ENCODE data around the gene ACY1.
A peak's percentile ranks its signal among the peaks of the same experiment; 100 is the strongest.

Gene ACY1

GRCh38 chr3:51942603-51943450, 40.5 kb upstream of the ACY1 start:
- H3K4me3 ChIP-seq (ENCODE audit: low read length) = peak overlapping the region; percentile 66
- no peak for TF ChIP-seq CTCF (conservative IDR thresholded peaks at IDR 0.05; ENCODE audit: low read length)
- peak; percentile 69 for DNase-seq (ENCODE audit: low read depth)

GRCh38 chr3:51943451-51944391, 39.6 kb upstream of the ACY1 start:
- TF ChIP-seq CTCF (conservative IDR thresholded peaks at IDR 0.05; ENCODE audit: low read length) = no peak
- DNase-seq (ENCODE audit: low read depth) = no peak
- peak overlapping the region; percentile 66 for H3K4me3 ChIP-seq (ENCODE audit: low read length)

DNA sequence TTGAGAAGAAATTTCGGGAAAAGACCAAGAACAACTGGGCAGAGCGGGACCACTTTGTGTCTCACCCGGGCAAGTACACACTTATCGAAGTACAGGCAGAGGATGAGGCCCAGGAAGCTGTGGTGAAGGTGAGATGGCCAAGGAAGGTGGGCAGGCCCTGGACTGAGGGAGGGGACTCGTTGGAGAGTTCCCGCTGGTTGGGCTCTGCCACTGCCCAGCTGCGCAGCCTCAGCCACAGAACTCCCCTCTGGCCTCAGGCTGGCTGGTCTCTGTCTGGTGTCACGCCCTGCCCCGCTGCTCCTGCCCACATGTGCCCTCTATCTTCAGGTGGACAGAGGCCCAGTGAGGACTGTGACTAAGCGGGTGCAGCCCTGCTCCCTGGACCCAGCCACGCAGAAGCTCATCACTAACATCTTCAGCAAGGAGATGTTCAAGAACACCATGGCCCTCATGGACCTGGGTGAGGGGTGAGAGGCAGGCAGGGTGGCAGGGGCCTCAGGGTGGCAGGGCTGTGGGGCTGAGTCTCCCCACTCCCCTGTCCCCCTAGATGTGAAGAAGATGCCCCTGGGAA, 38.8 kb upstream of the ACY1 start:
- H3K4me3 ChIP-seq (ENCODE audit: low read length) = no peak overlapping the region
- TF ChIP-seq CTCF (conservative IDR thresholded peaks at IDR 0.05; ENCODE audit: low read length) = no peak
- DNase-seq (ENCODE audit: low read depth) = no peak

- no peak overlapping the region for H3K4me3 ChIP-seq (ENCODE audit: low read length)
- no peak for DNase-seq (ENCODE audit: low read depth)
- TF ChIP-seq CTCF (conservative IDR thresholded peaks at IDR 0.05; ENCODE audit: low read length) = no peak
Measured at GRCh38 chr3:51945031-51945840, 38.1 kb upstream of the ACY1 start.

- DNase-seq (ENCODE audit: low read depth) = no peak
Measured at GRCh38 chr3:51945926-51946705, 37.2 kb upstream of the ACY1 start.

More at GRCh38 chr3:51945926-51946705, 37.2 kb upstream of the ACY1 start:
- no peak for TF ChIP-seq CTCF (conservative IDR thresholded peaks at IDR 0.05; ENCODE audit: low read length)
- no peak overlapping the region for H3K4me3 ChIP-seq (ENCODE audit: low read length)
